HEK293T (cell line): ENCODE results near the gene POLN.

Experiments used
- CTCF ChIA-PET: fragments of 350-600 bp; formaldehyde crosslinking; extraction: SDS; loops from one replicate; lab custom pipeline; 2021; ENCODE audit warnings: antibody characterized with exemption, inconsistent platforms; lab: Yijun Ruan, JAX
- POLR2A ChIA-PET: fragments of 350-600 bp; formaldehyde crosslinking; extraction: SDS; loops from one replicate; lab custom pipeline; 2020; ENCODE audit warnings: antibody characterized with exemption, inconsistent platforms; lab: Yijun Ruan, JAX
- DNase-seq: peaks from one replicate; pipeline ENCODE4 v3.0.0; 2012; ENCODE audit warnings: mixed read lengths; ENCODE audit errors: extremely low spot score
- ARNT ChIP-seq: fragments of 450-650 bp; IDR thresholded peaks from 2 replicates; pipeline ENCODE4 v1.6.1; 2017; ENCODE audit warnings: mild to moderate bottlenecking
- BHLHE40 ChIP-seq: fragments of 450-650 bp; IDR thresholded peaks from 2 replicates; pipeline ENCODE4 v1.6.1; 2016; ENCODE audit warnings: mild to moderate bottlenecking, moderate library complexity, borderline replicate concordance
- CTBP1 ChIP-seq: fragments of 450-650 bp; IDR thresholded peaks from 2 replicates; pipeline ENCODE4 v1.6.1; 2016; ENCODE audit warnings: borderline replicate concordance
- ELF4 ChIP-seq: fragments of 450-650 bp; IDR thresholded peaks from 2 replicates; pipeline ENCODE4 v1.6.1; 2017; ENCODE audit warnings: antibody characterized with exemption
- FOXA1 ChIP-seq: fragments of 450-650 bp; IDR thresholded peaks from 2 replicates; pipeline ENCODE4 v1.6.1; 2016; ENCODE audit warnings: mild to moderate bottlenecking
- FOXK2 ChIP-seq: fragments of 450-650 bp; IDR thresholded peaks from 2 replicates; pipeline ENCODE4 v1.6.1; 2016; ENCODE audit warnings: mild to moderate bottlenecking
- FOXM1 ChIP-seq: fragments of 450-650 bp; IDR thresholded peaks from 2 replicates; pipeline ENCODE4 v1.6.1; 2017; ENCODE audit warnings: mild to moderate bottlenecking, borderline replicate concordance
- HDGF ChIP-seq: fragments of 450-650 bp; IDR thresholded peaks from 2 replicates; pipeline ENCODE4 v1.6.1; 2017; ENCODE audit warnings: antibody characterized with exemption, borderline replicate concordance
- L3MBTL2 ChIP-seq: fragments of 450-650 bp; conservative IDR thresholded peaks from 2 replicates; pipeline ENCODE4 v1.6.1; 2016; ENCODE audit warnings: mild to moderate bottlenecking
- LEF1 ChIP-seq: fragments of 450-650 bp; IDR thresholded peaks from 2 replicates; pipeline ENCODE4 v1.6.1; 2017; ENCODE audit warnings: mild to moderate bottlenecking, borderline replicate concordance
- NFRKB ChIP-seq: fragments of 450-650 bp; IDR thresholded peaks from 2 replicates; pipeline ENCODE4 v1.6.1; 2016; ENCODE audit warnings: mild to moderate bottlenecking, moderate library complexity
- SP1 ChIP-seq: fragments of 450-650 bp; IDR thresholded peaks from 2 replicates; pipeline ENCODE4 v1.6.1; 2017
- SUZ12 ChIP-seq: fragments of 450-650 bp; IDR thresholded peaks from 2 replicates; pipeline ENCODE4 v1.6.1; 2016; ENCODE audit warnings: mild to moderate bottlenecking
- TARDBP ChIP-seq: fragments of 450-650 bp; IDR thresholded peaks from 2 replicates; pipeline ENCODE4 v1.6.1; 2016
- ZNF384 ChIP-seq: fragments of 450-650 bp; IDR thresholded peaks from 2 replicates; pipeline ENCODE4 v1.6.1; 2016
- TF ChIP-seq, protein P1 (sequence below): fragments of 450-650 bp; IDR thresholded peaks from 2 replicates; pipeline ENCODE4 v1.6.1; 2016

Gene POLN

DNA sequence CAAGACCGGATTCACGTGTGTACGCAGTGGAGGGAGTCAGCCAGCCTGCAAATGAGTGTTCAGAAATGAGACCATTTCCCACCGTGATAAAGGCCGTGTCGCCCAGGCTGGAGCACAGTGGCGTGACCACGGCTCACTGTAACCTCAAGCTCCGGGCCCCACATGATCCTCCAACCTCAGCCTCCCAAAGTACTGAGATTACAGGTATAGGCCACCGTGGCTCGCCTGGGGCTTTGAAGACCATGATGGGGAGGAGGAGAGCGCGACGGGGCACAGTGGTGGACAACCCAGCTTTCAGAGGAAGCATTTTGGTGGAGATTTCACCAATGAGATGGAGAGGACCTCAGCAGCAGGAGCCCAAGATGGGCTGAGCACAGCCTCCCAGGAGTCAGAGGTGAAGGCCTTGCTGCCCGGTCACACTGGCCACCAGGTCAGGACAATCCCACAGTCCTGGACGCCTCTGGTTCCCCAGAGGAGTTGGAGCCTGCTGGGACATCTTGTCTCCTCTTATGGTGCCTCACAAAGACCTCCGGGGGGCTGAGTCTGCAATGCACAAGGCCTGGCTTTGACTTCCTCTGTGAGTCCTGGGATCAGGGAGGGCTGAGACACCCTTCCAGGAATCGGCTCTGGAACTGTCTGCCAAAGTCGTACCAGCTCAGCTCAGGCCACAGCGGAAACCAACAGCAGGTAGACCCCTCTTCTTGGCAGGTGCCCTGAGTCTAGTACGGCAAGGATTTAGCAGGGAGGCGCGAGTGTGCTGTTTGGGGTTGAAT, 42.4 kb upstream of the POLN start:
- ChIA-PET CTCF (interaction anchor here (0.5 kb wide), 1 partner anchor 64 kb away, joined by 3 read pairs; no protein-coding TSS in a partner anchor), POLR2A (interaction anchor here (1.0 kb wide), 1 partner anchor 21 kb away, joined by 3 read pairs; no protein-coding TSS in a partner anchor)
- TF ChIP-seq ELF4: no peak
- no peak for TF ChIP-seq ZNF384
- no peak for TF ChIP-seq SP1
- no peak for TF ChIP-seq L3MBTL2
- TF ChIP-seq BHLHE40: no peak
- no peak for TF ChIP-seq HDGF
- DNase-seq: no peak

DNA sequence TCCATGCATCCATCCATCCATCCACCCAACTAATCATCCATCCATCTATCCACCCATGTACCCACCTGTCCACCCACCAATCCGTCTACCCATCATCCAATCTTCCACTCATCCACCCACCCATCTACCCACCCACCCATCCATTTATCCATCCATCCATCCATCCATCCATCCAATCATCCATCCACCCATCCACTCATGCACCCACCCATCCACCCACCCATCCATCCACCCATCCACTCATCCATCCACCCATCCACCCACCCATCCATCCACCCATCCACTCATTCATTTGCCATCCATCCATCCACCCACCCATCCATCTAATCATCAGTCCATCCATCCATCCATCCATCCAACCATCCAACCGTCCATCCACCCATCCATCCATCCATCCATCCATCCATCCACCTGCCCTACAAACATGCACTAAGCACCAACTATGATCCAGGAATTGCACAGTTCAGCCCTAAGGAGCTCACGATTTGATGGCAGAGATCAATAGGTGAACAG, 41.3 kb upstream of the POLN start:
- POLR2A ChIA-PET: interaction anchor here (1.0 kb wide), 1 partner anchor 20 kb away, joined by 3 read pairs; no protein-coding TSS in a partner anchor
- CTCF ChIA-PET: interaction anchor here (0.7 kb wide), 1 partner anchor 30 kb away, joined by 3 read pairs; no protein-coding TSS in a partner anchor
- TF ChIP-seq LEF1 (no peak), FOXA1 (no peak), SUZ12 (no peak), NFRKB (no peak)
- no peak for DNase-seq

DNA sequence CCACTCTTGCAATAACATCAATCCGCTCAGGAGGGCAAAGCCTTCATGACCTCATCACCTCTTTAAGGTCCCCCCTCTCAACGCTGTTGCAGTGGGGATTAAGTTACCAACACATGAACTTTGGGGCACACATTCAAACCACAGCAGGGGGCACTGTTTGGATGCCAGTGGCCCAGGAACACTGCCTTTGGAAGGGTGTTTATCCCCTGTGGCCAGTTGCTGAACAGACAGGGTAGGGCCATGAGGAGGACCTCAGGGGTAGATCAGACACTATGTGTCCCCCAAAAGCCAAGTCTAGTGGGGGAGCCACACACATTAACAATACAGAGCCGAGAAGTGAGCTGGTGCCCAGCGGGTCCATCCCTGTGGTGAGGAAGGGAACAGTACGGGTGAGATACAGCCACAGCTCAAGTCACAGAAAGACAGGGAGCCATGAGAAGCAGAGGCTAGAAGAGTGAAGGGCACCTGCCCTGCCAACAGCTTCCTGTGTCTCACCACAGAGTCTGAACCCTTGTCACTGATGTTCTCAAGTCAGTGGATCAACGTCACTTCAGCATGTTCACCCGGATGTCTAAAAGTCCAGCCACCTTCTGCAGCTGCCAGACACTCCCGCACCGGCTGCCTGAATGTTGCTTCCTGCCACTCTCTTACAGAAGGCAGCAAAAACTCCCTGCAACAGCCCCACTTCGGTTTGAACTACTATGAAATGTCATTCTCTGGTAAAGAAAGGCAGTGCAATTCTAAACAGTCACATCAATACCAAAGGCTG, 39.8 kb upstream of the POLN start:
- ChIA-PET POLR2A (no interaction called here), CTCF (interaction anchor here (0.6 kb wide), 1 partner anchor 166 kb away, joined by 3 read pairs; no protein-coding TSS in a partner anchor)
- TF ChIP-seq ELF4 (no peak), FOXM1 (no peak), SP1 (no peak), L3MBTL2 (no peak), BHLHE40 (no peak), NFRKB (no peak), ARNT (no peak), TARDBP (no peak), ZNF384 (no peak), HDGF (no peak), FOXA1 (no peak), LEF1 (no peak), SUZ12 (no peak), CTBP1 (no peak), FOXK2 (no peak)
- TF ChIP-seq, protein P1, sequence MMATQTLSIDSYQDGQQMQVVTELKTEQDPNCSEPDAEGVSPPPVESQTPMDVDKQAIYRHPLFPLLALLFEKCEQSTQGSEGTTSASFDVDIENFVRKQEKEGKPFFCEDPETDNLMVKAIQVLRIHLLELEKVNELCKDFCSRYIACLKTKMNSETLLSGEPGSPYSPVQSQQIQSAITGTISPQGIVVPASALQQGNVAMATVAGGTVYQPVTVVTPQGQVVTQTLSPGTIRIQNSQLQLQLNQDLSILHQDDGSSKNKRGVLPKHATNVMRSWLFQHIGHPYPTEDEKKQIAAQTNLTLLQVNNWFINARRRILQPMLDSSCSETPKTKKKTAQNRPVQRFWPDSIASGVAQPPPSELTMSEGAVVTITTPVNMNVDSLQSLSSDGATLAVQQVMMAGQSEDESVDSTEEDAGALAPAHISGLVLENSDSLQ: no peak
- DNase-seq: no peak

DNA sequence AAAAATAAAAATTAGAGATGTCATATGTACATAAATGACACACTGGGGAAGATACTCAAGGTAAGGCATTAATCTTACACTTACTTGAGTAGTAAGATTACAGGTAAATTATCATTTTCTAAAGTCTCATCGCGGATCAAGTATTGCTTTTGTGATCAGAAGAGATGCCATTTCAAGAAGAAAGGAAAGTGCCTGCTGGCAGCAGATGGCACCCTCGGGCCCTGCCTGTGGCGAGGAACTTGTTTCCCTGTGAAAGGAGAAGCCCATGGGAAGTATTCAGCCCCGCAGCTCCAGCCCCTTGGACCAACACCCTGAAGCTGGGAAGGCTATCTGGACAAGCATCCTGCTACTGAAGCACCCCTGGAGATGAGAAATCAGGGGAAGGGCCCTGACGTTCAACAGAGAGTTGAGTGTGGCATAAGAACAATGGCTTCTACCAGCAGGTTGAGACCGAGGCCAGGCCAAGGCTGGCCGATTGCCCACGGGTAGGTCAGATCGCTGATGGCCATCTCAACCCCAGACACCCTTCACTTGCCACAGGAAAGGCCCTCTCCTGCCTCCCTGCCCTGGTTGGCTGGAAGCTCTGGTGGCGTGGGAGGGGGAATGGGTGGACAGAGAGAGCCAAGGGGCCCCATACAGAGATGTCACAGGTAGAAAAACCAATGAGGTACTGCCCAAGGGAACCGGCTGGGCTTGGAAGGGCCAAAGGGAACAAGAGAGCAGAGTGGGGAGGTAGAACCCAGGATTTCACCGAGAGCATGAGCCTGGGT, 38.8 kb upstream of the POLN start:
- POLR2A ChIA-PET: interaction anchor here (1.5 kb wide), 1 partner anchor 19 kb away, joined by 3 read pairs; the partner anchor contains the start of gene MXD4
- no peak for DNase-seq
- CTCF ChIA-PET: no interaction called here

DNA sequence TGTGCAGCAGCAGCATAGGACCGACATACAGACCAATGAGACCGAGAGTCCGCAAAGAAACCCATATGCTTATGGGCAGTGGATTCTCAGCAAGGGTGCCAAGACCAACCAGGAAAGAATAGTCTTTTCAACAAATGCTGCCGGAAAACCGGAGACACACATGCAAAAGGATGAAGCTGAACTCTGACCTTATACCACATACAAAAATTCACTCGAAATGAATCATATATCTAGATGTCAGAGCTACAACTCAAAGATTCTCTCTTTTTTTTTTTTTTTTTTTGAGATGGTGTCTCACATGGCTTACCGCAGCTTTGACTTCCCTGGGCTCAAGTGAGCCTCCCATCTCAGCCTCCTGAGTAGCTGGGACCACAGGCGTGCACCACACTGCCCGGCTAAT, 36.0 kb upstream of the POLN start:
- CTCF ChIA-PET: no interaction called here
- TF ChIP-seq FOXK2 (no peak), FOXM1 (no peak), ARNT (no peak), HDGF (no peak), TARDBP (no peak), ZNF384 (no peak), FOXA1 (no peak), SP1 (no peak), CTBP1 (no peak), LEF1 (no peak)
- DNase-seq: no peak
- POLR2A ChIA-PET: no interaction called here

More for the DNA sequence above, 38.8 kb upstream of the POLN start:
- TF ChIP-seq FOXK2 (no peak), BHLHE40 (no peak), SUZ12 (no peak)

DNA sequence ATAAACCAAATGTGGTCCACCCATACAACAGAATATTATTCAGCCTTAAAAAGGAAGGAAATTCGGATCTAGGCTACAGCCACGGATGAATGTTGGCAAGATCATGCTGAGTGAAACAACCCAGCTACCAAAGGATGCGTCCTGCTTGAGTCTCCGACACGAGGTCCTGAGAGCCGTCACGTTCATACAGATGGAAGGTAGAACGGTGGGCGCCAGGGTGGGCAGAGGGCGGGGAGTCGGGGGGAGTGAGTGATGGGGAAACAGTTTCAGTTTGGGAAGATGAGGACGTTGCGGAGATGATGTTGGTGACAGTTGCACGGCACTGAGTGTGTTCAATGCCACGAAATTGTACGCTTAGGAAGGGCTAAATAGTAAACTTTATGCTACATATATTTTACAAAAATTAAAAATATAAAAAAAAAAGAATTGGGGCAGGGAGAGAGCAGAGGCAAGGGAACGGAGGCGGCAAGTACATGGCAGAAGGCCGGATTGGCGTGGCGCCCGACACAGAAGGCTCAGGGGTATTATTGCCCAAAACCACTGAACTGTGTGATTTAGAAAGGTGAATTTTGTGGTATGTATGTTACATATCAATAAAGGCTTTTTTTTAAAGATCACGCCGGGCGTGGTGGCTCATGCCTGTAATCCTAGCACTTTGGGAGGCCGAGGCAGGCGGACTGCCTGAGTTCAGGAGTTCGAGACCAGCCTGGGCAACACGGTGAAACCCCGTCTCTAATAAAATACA, 34.8 kb upstream of the POLN start:
- ChIA-PET CTCF (no interaction called here), POLR2A (interaction anchor here (1.1 kb wide), 1 partner anchor 15 kb away, joined by 3 read pairs; the partner anchor contains the start of gene MXD4)

More for the DNA sequence above, 34.8 kb upstream of the POLN start:
- DNase-seq: no peak
- TF ChIP-seq ARNT: no peak
- no peak for TF ChIP-seq NFRKB
- TF ChIP-seq TARDBP: no peak
- no peak for TF ChIP-seq BHLHE40
- TF ChIP-seq FOXM1: no peak
- TF ChIP-seq FOXK2: no peak
- TF ChIP-seq HDGF: no peak
- TF ChIP-seq, protein P1: no peak
- no peak for TF ChIP-seq SP1
- no peak for TF ChIP-seq CTBP1
- no peak for TF ChIP-seq LEF1
- TF ChIP-seq SUZ12: no peak
